Measurements from ENCODE around the gene RNF157.

The RNF157 gene

GRCh38 chr17:76200354-76200753, 39.9 kb downstream of the RNF157 start:
- no peak for TF ChIP-seq CTCF (IDR thresholded peaks at IDR 0.05; ENCODE audit: insufficient read depth, low read depth, low read length, missing control alignments)
- H3K4me3 ChIP-seq (ENCODE audit: low read depth, low read length) = no peak overlapping the region
- DNase-seq (ENCODE audit: low read depth) = no peak

DNA sequence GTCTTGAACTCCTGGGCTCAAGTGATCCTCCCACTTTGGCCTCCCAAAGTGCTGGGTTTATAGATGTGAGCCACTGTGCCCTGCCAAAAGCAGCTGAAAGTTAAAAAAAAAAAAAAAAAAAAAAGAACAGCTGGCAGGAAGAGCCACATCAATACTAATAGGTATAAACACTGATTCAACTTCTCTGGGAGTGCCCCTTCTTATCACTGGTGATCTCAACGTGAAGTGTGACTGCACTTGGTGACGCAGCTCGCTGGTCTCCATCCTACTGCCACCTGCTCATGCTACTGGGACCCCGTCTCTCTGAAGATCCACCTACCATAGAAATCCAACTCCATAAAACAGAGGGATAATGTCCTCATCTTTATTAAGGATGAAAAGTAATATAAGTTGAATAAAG, 40.8 kb downstream of the RNF157 start:
- DNase-seq (ENCODE audit: low read depth) = no peak
- no peak for TF ChIP-seq CTCF (IDR thresholded peaks at IDR 0.05; ENCODE audit: insufficient read depth, low read depth, low read length, missing control alignments)
- H3K4me3 ChIP-seq (ENCODE audit: low read depth, low read length) = no peak overlapping the region

DNA sequence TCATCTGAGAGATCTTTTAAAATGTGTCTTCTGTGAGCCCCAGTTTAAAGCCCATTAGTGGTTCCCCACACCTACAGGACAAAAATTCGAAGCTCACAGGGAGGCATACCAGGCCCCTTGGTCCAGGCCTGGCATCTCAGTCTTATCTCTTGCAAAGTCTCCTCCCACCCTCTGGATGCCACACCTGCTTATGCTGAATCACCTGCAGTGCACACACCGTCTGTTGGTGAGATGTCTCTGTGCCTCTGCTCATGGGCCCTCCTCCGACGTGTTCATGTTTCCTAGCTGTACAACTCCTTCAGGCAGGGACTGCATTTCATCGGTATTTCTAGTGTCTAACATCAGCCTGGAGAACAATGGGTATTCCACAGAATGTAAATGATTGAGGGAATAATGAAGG, 41.6 kb downstream of the RNF157 start:
- DNase-seq (ENCODE audit: low read depth) = no peak
- TF ChIP-seq CTCF (IDR thresholded peaks at IDR 0.05; ENCODE audit: insufficient read depth, low read depth, low read length, missing control alignments) = no peak
- no peak overlapping the region for H3K4me3 ChIP-seq (ENCODE audit: low read depth, low read length)

- TF ChIP-seq CTCF (IDR thresholded peaks at IDR 0.05; ENCODE audit: insufficient read depth, low read depth, low read length, missing control alignments) = no peak
- DNase-seq (ENCODE audit: low read depth) = no peak
- H3K4me3 ChIP-seq (ENCODE audit: low read depth, low read length) = no peak overlapping the region
Observed at GRCh38 chr17:76197911-76198310, 42.4 kb downstream of the RNF157 start.

- no peak for TF ChIP-seq CTCF (IDR thresholded peaks at IDR 0.05; ENCODE audit: insufficient read depth, low read depth, low read length, missing control alignments)
- no peak overlapping the region for H3K4me3 ChIP-seq (ENCODE audit: low read depth, low read length)
- DNase-seq (ENCODE audit: low read depth) = no peak
Observed at GRCh38 chr17:76196675-76197074, 43.6 kb downstream of the RNF157 start.

DNA sequence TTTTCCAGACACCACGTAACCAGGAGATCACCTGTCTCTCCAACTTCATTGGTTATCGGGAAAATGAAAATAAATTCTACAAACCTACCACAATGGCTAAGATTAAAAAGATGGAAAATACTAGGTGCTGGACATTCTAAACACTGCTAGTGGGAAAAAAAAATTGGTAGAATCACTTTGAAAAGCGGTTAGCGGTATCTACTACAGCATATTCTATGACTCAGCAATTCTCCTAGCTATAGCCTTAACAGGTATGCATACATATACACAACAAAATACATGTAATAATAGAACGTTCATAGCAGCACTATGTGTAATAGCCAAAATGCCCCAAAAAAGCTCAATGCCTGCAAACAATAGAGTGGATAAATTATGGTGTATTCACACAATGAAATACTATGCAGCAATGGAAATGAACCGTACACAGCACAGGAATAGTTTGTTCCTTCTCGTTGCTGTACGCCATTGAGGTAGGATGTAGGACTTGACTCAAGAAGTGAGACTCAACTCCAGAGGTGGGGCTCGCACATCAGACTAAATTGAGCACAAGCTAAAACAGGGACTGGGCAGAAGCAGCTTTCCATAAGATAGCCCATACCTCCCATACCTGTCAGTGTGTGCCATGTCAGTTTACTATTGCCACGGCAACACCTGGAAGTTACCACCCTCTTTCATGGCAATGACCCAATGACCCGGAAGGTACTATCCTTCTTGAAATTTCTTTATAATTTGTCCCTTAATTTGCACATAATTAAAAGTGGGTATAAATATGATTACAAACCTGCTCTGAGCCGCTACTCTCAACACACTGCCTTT, 44.8 kb downstream of the RNF157 start:
- TF ChIP-seq CTCF (IDR thresholded peaks at IDR 0.05; ENCODE audit: insufficient read depth, low read depth, low read length, missing control alignments) = no peak
- H3K4me3 ChIP-seq (ENCODE audit: low read depth, low read length) = no peak overlapping the region
- no peak for DNase-seq (ENCODE audit: low read depth)

DNA sequence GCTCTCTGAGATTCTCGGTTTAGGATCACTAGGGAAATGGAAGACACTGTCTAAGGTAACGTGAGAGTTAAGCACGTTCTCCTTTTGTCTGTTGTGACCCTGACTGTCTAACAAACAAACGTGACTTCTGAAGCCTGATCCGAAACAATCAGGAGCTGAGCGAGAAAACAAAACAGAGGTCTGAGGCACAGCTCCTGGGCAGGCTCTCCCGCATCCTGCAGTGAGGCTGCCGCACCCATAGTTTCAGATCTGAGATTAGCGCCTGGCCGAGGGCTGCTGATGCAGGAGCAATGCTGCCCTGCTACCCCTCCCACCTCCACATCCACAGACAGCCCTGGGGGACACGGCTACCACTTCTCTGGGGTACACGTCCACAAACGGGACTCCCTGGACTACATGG, 46.7 kb downstream of the RNF157 start:
- DNase-seq (ENCODE audit: low read depth) = no peak
- TF ChIP-seq CTCF (IDR thresholded peaks at IDR 0.05; ENCODE audit: insufficient read depth, low read depth, low read length, missing control alignments) = no peak

More for the DNA sequence above, 46.7 kb downstream of the RNF157 start:
- no peak overlapping the region for H3K4me3 ChIP-seq (ENCODE audit: low read depth, low read length)
